Small intestine (tissue), 7 donors: ENCODE data around the gene SEC16A. TPM values are rescaled to one million over a fixed set of nuclear protein-coding genes. Genes with fewer than 3 reads are reported as not detected.
"Not testable (repeated sequence)": the region's sequence is repeated elsewhere in the genome, so short reads cannot be mapped to it uniquely, and the experiment has no call there.

Source experiments
- DNase-seq, 2 donors: peaks; one replicate each; pipeline versions ENCODE4 v3.0.0 to v3.0.0-alpha.2; 2013
- FAIRE-seq: peaks from 2 replicates; lab custom pipeline; 2012; peaks lifted over from hg19 to GRCh38; lab: Jason Lieb, UNC
- H3K27ac ChIP-seq, 3 donors: one replicate each; pipeline ENCODE4 v1.5.1; 2013; ENCODE audit warnings: low read length in 2 of 3, mild to moderate bottlenecking in 2 of 3, control low read depth in 1 of 3, inconsistent platforms in 1 of 3, low read depth in 1 of 3, moderate library complexity in 1 of 3
- H3K27me3 ChIP-seq, 3 donors: one replicate each; pipeline ENCODE4 v1.6.1; 2013; ENCODE audit warnings: low read length in 3 of 3, inconsistent platforms in 1 of 3; ENCODE audit not compliant: control insufficient read depth in 3 of 3, insufficient read depth in 3 of 3
- H3K36me3 ChIP-seq, 3 donors: one replicate each; pipeline ENCODE4 v1.6.1; 2013; ENCODE audit warnings: low read length in 3 of 3, inconsistent platforms in 1 of 3, low read depth in 1 of 3, mild to moderate bottlenecking in 1 of 3, moderate library complexity in 1 of 3; ENCODE audit not compliant: control insufficient read depth in 3 of 3, insufficient read depth in 2 of 3
- H3K4me1 ChIP-seq, 3 donors: one replicate each; pipeline ENCODE4 v1.6.1; 2013; ENCODE audit warnings: low read length in 2 of 3, inconsistent platforms in 1 of 3, low read depth in 1 of 3, mild to moderate bottlenecking in 1 of 3, moderate library complexity in 1 of 3; ENCODE audit not compliant: control insufficient read depth in 3 of 3, insufficient read depth in 2 of 3
- H3K4me3 ChIP-seq, 3 donors: one replicate each; pipeline ENCODE4 v1.5.1; 2013; ENCODE audit warnings: low read length in 3 of 3, control low read depth in 1 of 3, inconsistent platforms in 1 of 3, low read depth in 1 of 3, mild to moderate bottlenecking in 1 of 3, moderate library complexity in 1 of 3
- H3K9me3 ChIP-seq, 2 donors: one replicate each; pipeline ENCODE4 v1.6.1; 2013; ENCODE audit warnings: low read depth in 1 of 2, low read length in 1 of 2; ENCODE audit not compliant: control insufficient read depth in 2 of 2, insufficient read depth in 1 of 2
- WGBS, 3 donors: extraction: QIAGEN DNeasy Blood & Tissue Kit; methylation state at CpG; one replicate each; pipeline ENCODE4 v1.1.7; 2013; 5-methylcytosine and 5-hydroxymethylcytosine counted together
- polyA plus RNA-seq, 4 donors: library from polyadenylated mRNA; stranded (reverse) in 3 of 4; unstranded in 1 of 4; fragments of 200-250 nt in 3 of 4; fragments of 120-200 nt in 1 of 4; gene quantifications; one replicate each; pipeline versions ENCODE4 v1.2.1 to v1.2.3, GENCODE V29; 2013
- donor health status: healthy with polysubstance abuse.
- donor health status: control.
- donor health status: control.
- donor health status: Bipolar disorder and iron deficiency.
- donor health status: healthy.

SEC16A gene
- polyA plus RNA-seq, 4 donors = 37.4 to 54.8 (median 39.7) TPM

DNA sequence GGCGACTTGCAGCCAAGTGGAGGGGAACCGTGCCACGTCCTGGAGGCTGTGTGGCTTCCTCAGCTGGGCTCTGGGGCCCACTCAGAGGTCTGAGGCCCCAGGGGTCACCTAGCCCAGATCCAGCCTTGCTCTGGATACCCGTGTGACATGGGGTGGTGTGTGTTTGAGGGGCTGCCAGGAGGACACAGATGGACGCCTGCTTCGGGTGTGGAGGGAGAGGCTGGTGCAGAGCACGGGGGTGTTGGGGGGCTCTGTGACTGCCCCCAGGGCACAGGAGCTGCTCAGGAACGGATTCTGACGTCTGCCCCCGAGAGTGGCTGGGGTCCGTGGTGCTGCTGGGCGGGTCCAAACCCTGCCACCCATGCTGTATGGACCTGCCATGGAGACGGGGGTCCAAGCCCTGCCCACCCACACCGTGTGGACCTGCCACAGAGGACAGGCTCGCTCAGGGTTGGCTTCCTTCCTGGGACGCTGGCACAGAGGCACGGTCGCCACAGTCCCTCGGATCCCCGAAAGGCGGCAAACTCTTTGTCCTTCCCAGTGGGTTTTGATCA is 53.7 kb downstream of the SEC16A start:
- Histone ChIP-seq H3K9me3 (no peaks in the 10 kb centered on the region), H3K4me3 (no peak overlapping the region), H3K27me3 (no peaks in the 10 kb centered on the region), H3K27ac (no peak overlapping the region), H3K4me1 (no peaks in the 10 kb centered on the region), H3K36me3 (peaks cover 0 to 78% (median 14%) of the 10 kb centered on the region in 3 donors)
- FAIRE-seq (no peak), DNase-seq (no peak)
- WGBS, 3 donors = 86 to 96% (median 89%) methylated on average over 20 to 21 of the region's 21 CpGs

- Histone ChIP-seq H3K27ac (no peak overlapping the region), H3K36me3 (peaks cover 12 to 78% (median 20%) of the 10 kb centered on the region in 3 donors), H3K27me3 (no peaks in the 10 kb centered on the region), H3K4me1 (no peaks in the 10 kb centered on the region), H3K9me3 (no peaks in the 10 kb centered on the region), H3K4me3 (no peak overlapping the region)
- 85 to 92% (median 91%) methylated on average over 12 of the region's 12 CpGs for WGBS, 3 donors
- FAIRE-seq (no peak), DNase-seq (no peak)
Observed at GRCh38 chr9:136426787-136427186, 56.1 kb downstream of the SEC16A start.

DNA sequence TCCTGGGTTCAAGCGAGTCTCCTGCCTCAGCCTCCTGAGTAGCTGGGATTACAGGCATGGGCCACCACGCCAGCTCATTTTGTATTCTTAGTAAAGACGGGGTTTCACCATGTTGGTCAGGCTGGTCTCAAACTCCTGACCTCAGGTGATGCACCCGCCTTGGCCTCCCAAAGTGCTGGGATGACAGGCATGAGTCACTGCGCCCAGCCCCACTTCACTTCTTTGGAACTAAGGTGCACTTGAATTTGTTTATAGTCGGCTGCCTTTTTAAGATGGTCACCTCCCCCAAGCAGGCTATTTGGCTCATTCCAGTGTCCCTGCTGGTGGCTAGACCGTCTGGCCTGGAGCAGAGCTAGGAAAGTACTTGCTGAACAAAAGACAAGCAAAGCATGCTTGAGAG is 57.5 kb downstream of the SEC16A start:
- 81 to 84% (median 82%) methylated on average over 7 of the region's 7 CpGs for WGBS, 3 donors
- H3K36me3 ChIP-seq = peaks cover 12 to 83% (median 26%) of the 10 kb centered on the region in 3 donors
- H3K9me3 ChIP-seq, DNase-seq, H3K4me1 ChIP-seq, H3K27me3 ChIP-seq, H3K4me3 ChIP-seq, H3K27ac ChIP-seq, FAIRE-seq: not testable (repeated sequence)

- H3K4me3 ChIP-seq = no peak overlapping the region
- no peaks in the 10 kb centered on the region for H3K9me3 ChIP-seq
- DNase-seq (no peak), FAIRE-seq (no peak)
- H3K27me3 ChIP-seq = no peaks in the 10 kb centered on the region
- peaks cover 12 to 81% (median 23%) of the 10 kb centered on the region in 3 donors for H3K36me3 ChIP-seq
- no peaks in the 10 kb centered on the region for H3K4me1 ChIP-seq
- no peak overlapping the region for H3K27ac ChIP-seq
- 84 to 89% (median 84%) methylated on average over 27 of the region's 27 CpGs for WGBS, 3 donors
Observed at GRCh38 chr9:136424750-136425362, 58.0 kb downstream of the SEC16A start.

DNA sequence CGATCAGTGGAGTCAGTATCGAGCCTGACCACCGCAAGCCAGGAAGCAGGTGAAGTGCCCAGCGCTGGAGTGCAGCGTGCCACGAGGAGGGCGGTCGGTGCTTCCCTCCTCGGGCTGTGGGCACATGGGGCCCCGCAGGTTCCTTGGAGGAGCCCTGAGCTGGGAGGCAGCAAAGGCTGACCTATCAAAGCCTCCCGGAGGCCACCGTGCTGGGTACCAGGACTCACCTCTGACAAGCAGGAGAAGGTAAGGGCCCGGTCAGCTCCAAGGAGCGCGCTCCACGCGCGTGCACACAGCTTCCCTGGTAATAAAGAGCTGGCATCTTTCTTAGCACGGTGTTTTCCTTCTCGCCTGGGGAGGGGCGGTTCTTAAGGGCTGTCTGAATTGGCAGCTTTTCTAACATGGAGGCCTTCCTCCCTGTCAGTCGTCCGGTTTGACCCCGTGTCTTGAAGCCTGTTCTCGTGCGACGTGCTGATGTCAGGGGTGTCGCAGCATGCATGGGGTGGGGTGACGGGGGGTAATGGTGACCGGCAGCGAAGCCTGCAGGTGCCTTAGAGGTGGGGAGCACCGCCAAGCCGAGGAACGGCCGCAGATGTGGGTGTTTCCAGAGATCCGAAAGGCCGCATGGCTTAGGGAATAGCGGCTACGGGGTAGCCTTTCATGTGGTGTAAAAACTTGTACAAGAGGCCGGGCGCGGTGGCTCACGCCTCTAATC is 59.3 kb downstream of the SEC16A start:
- H3K36me3 ChIP-seq = peaks cover 17 to 81% (median 26%) of the 10 kb centered on the region in 3 donors
- H3K4me3 ChIP-seq = no peak overlapping the region
- H3K4me1 ChIP-seq = no peaks in the 10 kb centered on the region
- WGBS, 3 donors = 93 to 97% (median 96%) methylated on average over 43 of the region's 43 CpGs
- FAIRE-seq = no peak
- H3K9me3 ChIP-seq = no peaks in the 10 kb centered on the region
- no peak for DNase-seq
- no peaks in the 10 kb centered on the region for H3K27me3 ChIP-seq
- H3K27ac ChIP-seq = no peak overlapping the region

- FAIRE-seq = no peak
- DNase-seq = no peak
- Histone ChIP-seq H3K9me3 (no peaks in the 10 kb centered on the region), H3K27me3 (no peaks in the 10 kb centered on the region), H3K4me1 (no peaks in the 10 kb centered on the region), H3K36me3 (peaks cover 18 to 87% (median 29%) of the 10 kb centered on the region in 3 donors), H3K4me3 (no peak overlapping the region), H3K27ac (no peak overlapping the region)
- 96 to 98% (median 97%) methylated on average over 26 of the region's 26 CpGs for WGBS, 3 donors
Observed at GRCh38 chr9:136422876-136423275, 60.0 kb downstream of the SEC16A start.

- Histone ChIP-seq H3K36me3 (peaks cover 18 to 93% (median 36%) of the 10 kb centered on the region in 3 donors), H3K27me3 (no peaks in the 10 kb centered on the region), H3K4me3 (no peak overlapping the region), H3K9me3 (no peaks in the 10 kb centered on the region), H3K27ac (no peak overlapping the region), H3K4me1 (no peaks in the 10 kb centered on the region)
- DNase-seq (no peak), FAIRE-seq (no peak)
- 86 to 94% (median 87%) methylated on average over 19 to 21 of the region's 21 CpGs for WGBS, 3 donors
Observed at GRCh38 chr9:136421791-136422190, 61.0 kb downstream of the SEC16A start.

DNA sequence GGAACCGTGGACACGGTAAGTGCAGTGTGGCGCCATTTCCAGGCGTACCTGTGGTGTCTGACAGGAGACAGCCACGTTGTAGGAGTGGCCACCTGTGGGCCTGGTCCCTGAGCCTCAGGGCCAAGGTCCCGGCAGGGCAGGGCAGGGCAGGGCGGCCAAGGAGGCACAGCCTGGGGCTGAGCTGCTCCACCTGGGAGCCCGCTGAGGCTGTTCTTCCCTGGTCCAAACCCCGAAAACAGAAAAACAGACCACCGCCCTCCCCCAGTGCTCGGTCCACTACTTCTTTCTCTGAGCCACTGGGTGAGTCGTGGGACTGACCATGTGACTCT is 63.8 kb downstream of the SEC16A start:
- WGBS, 3 donors = 89 to 95% (median 90%) methylated on average over 11 to 12 of the region's 12 CpGs
- H3K36me3 ChIP-seq = peaks cover 21 to 95% (median 31%) of the 10 kb centered on the region in 3 donors
- FAIRE-seq = no peak

More for the DNA sequence above, 63.8 kb downstream of the SEC16A start:
- no peaks in the 10 kb centered on the region for H3K9me3 ChIP-seq
- no peak overlapping the region for H3K4me3 ChIP-seq
- no peaks in the 10 kb centered on the region for H3K27me3 ChIP-seq
- no peaks in the 10 kb centered on the region for H3K4me1 ChIP-seq
- no peak overlapping the region for H3K27ac ChIP-seq
- no peak for DNase-seq
